HepG2 (cell line): ENCODE results near the gene SACS.

ENCODE experiments used
- MTA1 ChIP-seq: sonication (generic); formaldehyde crosslinking; IDR thresholded peaks from 2 replicates; pipeline ENCODE4 v1.4.0; 2020; ENCODE audit warnings: missing genetic modification reagents, mild to moderate bottlenecking, borderline replicate concordance
- SMAD1 ChIP-seq: sonication (generic); formaldehyde crosslinking; IDR thresholded peaks from 2 replicates; pipeline ENCODE4 v1.4.0; 2020; ENCODE audit warnings: missing genetic modification reagents, low read depth, mild to moderate bottlenecking, borderline replicate concordance
- ZKSCAN8 ChIP-seq: IDR thresholded peaks from 2 replicates; pipeline ENCODE4 v1.6.1; 2016; ENCODE audit warnings: borderline replicate concordance, missing genetic modification reagents, missing compliant biosample characterization
- TF ChIP-seq, protein P1 (sequence below): sonication (generic); formaldehyde crosslinking; IDR thresholded peaks from 2 replicates; pipeline ENCODE4 v1.5.0; 2020; ENCODE audit warnings: mild to moderate bottlenecking, missing genetic modification reagents, moderate library complexity
- TF ChIP-seq, protein P2 (sequence below): sonication (generic); formaldehyde crosslinking; IDR thresholded peaks from 2 replicates; pipeline ENCODE4 v1.4.0; 2020; ENCODE audit warnings: mild to moderate bottlenecking, missing genetic modification reagents

DNA sequence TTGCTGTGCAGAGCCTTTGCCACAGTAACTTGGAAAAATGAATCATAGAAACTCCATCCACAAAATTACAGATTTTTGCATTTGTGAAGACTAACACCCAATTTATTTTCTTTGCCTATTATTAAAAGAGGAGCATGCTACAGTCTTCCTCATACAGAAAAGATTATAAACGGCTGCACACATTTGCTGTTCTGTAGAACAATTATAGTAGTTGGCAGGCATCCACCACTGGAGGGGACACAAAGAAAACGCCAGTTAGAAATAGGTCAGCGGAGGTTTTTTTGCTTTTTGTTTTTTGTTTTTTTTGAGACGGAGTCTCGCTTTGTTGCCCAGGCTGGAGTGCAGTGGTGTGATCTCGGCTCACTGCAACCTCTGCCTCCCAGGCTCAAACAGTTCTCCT lies 51.6 kb downstream of the SACS start:
- no peak for TF ChIP-seq SMAD1 (CRISPR knock-in tag)
- TF ChIP-seq, protein P1, sequence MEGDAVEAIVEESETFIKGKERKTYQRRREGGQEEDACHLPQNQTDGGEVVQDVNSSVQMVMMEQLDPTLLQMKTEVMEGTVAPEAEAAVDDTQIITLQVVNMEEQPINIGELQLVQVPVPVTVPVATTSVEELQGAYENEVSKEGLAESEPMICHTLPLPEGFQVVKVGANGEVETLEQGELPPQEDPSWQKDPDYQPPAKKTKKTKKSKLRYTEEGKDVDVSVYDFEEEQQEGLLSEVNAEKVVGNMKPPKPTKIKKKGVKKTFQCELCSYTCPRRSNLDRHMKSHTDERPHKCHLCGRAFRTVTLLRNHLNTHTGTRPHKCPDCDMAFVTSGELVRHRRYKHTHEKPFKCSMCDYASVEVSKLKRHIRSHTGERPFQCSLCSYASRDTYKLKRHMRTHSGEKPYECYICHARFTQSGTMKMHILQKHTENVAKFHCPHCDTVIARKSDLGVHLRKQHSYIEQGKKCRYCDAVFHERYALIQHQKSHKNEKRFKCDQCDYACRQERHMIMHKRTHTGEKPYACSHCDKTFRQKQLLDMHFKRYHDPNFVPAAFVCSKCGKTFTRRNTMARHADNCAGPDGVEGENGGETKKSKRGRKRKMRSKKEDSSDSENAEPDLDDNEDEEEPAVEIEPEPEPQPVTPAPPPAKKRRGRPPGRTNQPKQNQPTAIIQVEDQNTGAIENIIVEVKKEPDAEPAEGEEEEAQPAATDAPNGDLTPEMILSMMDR (CRISPR knock-in tag): no peak
- no peak for TF ChIP-seq ZKSCAN8 (CRISPR knock-in tag)
- TF ChIP-seq, protein P2, sequence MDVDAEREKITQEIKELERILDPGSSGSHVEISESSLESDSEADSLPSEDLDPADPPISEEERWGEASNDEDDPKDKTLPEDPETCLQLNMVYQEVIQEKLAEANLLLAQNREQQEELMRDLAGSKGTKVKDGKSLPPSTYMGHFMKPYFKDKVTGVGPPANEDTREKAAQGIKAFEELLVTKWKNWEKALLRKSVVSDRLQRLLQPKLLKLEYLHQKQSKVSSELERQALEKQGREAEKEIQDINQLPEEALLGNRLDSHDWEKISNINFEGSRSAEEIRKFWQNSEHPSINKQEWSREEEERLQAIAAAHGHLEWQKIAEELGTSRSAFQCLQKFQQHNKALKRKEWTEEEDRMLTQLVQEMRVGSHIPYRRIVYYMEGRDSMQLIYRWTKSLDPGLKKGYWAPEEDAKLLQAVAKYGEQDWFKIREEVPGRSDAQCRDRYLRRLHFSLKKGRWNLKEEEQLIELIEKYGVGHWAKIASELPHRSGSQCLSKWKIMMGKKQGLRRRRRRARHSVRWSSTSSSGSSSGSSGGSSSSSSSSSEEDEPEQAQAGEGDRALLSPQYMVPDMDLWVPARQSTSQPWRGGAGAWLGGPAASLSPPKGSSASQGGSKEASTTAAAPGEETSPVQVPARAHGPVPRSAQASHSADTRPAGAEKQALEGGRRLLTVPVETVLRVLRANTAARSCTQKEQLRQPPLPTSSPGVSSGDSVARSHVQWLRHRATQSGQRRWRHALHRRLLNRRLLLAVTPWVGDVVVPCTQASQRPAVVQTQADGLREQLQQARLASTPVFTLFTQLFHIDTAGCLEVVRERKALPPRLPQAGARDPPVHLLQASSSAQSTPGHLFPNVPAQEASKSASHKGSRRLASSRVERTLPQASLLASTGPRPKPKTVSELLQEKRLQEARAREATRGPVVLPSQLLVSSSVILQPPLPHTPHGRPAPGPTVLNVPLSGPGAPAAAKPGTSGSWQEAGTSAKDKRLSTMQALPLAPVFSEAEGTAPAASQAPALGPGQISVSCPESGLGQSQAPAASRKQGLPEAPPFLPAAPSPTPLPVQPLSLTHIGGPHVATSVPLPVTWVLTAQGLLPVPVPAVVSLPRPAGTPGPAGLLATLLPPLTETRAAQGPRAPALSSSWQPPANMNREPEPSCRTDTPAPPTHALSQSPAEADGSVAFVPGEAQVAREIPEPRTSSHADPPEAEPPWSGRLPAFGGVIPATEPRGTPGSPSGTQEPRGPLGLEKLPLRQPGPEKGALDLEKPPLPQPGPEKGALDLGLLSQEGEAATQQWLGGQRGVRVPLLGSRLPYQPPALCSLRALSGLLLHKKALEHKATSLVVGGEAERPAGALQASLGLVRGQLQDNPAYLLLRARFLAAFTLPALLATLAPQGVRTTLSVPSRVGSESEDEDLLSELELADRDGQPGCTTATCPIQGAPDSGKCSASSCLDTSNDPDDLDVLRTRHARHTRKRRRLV (CRISPR knock-in tag): no peak
- no peak for TF ChIP-seq MTA1 (CRISPR knock-in tag)
